ENCODE results near the gene GNE. TPM values are rescaled to one million over a fixed set of nuclear protein-coding genes. Genes with fewer than 3 reads are reported as not detected.
A peak's percentile ranks its signal among the peaks of the same experiment; 100 is the strongest.

The GNE gene
- total and polyA plus RNA-seq, 9 of the 15 experiments (the other 6 are each of a cell fraction or from before 2014, with no cell fraction given): 5.1 to 18.6 (median 12.0) TPM

GRCh38 chr9:36190388-36191289, 67.6 kb downstream of the GNE start, which contains the start of gene CLTA (continued):
- TF ChIP-seq FOXJ2 (tag; IDR thresholded peaks at IDR 0.05) (peak; percentile 61; the same call in 1 of the 2 replicates), ZNF668 (CRISPR knock-in tag; IDR thresholded peaks at IDR 0.05) (no peak), ZNF431 (CRISPR knock-in tag; IDR thresholded peaks at IDR 0.05) (no peak), RNF2 (IDR thresholded peaks at IDR 0.05) (no peak; the same call in 1 of the 2 replicates), NR1H2 (CRISPR knock-in tag; IDR thresholded peaks at IDR 0.05) (no peak), ZNF165 (CRISPR knock-in tag; IDR thresholded peaks at IDR 0.05; ENCODE audit: borderline replicate concordance) (no peak), ZNF511 (CRISPR knock-in tag; IDR thresholded peaks at IDR 0.05) (0 out of 2 replicates have a peak, but pooled peaks have one; percentile 21), C11orf30 (IDR thresholded peaks at IDR 0.05; ENCODE audit: low read depth) (peak; percentile 49), L3MBTL2 (IDR thresholded peaks at IDR 0.05) (peak; percentile 40), HNRNPUL1 (IDR thresholded peaks at IDR 0.05; ENCODE audit: low read length) (no peak), XRCC5 (IDR thresholded peaks at IDR 0.05; ENCODE audit: low read depth, low read length) (no peak), ZNF695 (CRISPR knock-in tag; IDR thresholded peaks at IDR 0.05) (no peak), ETV1 (tag; conservative IDR thresholded peaks at IDR 0.05; ENCODE audit: low read depth) (peak; percentile 86), ZNF778 (CRISPR knock-in tag; IDR thresholded peaks at IDR 0.05) (no peak), TOE1 (IDR thresholded peaks at IDR 0.05; ENCODE audit: borderline replicate concordance) (peak; percentile 97), TOE1 (CRISPR knock-in tag; IDR thresholded peaks at IDR 0.05; ENCODE audit: borderline replicate concordance, low read depth) (no peak), ADNP (tag; IDR thresholded peaks at IDR 0.05) (0 out of 2 replicates have a peak, but pooled peaks have one; percentile 18), FOS (IDR thresholded peaks at IDR 0.05; ENCODE audit: extremely low read depth, insufficient read length) (peak; percentile 84), E2F8 (IDR thresholded peaks at IDR 0.05; ENCODE audit: low read depth, partially characterized antibody) (no peak), TBL1XR1 (IDR thresholded peaks at IDR 0.05; ENCODE audit: low read length in 2 of 2) (peak in 1 of 2 experiments; percentile 36; a peak in 2 of 4 replicates), SMARCC2 (IDR thresholded peaks at IDR 0.05; ENCODE audit: low read depth) (no peak), TRIM28 (IDR thresholded peaks at IDR 0.05) (no peak)
- TF ChIP-seq, protein P1, sequence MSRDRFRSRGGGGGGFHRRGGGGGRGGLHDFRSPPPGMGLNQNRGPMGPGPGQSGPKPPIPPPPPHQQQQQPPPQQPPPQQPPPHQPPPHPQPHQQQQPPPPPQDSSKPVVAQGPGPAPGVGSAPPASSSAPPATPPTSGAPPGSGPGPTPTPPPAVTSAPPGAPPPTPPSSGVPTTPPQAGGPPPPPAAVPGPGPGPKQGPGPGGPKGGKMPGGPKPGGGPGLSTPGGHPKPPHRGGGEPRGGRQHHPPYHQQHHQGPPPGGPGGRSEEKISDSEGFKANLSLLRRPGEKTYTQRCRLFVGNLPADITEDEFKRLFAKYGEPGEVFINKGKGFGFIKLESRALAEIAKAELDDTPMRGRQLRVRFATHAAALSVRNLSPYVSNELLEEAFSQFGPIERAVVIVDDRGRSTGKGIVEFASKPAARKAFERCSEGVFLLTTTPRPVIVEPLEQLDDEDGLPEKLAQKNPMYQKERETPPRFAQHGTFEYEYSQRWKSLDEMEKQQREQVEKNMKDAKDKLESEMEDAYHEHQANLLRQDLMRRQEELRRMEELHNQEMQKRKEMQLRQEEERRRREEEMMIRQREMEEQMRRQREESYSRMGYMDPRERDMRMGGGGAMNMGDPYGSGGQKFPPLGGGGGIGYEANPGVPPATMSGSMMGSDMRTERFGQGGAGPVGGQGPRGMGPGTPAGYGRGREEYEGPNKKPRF (IDR thresholded peaks at IDR 0.05; ENCODE audit: low read depth, low read length): no peak

All from K562 (cell line).